HG03159 (cell line): ENCODE data around the gene CFAP54.
"Not testable (repeated sequence)": the region's sequence is repeated elsewhere in the genome, so short reads cannot be mapped to it uniquely, and the experiment has no call there.

Experiments
- ATAC-seq: cut with Tn5 transposase; IDR thresholded peaks from one replicate; pipeline ENCODE4 v1.9.1; 2021; ENCODE audit warnings: mild to moderate bottlenecking, moderate library complexity; ENCODE audit not compliant: unreplicated experiment

CFAP54 gene

GRCh38 chr12:96605684-96606083 lies 116.3 kb downstream of the CFAP54 start:
- ATAC-seq: no peak

- no peak for ATAC-seq
These were observed 116.8 kb downstream of the CFAP54 start for GRCh38 chr12:96606134-96606533.

- ATAC-seq: no peak
These were observed 117.3 kb downstream of the CFAP54 start for GRCh38 chr12:96606644-96607043.

DNA sequence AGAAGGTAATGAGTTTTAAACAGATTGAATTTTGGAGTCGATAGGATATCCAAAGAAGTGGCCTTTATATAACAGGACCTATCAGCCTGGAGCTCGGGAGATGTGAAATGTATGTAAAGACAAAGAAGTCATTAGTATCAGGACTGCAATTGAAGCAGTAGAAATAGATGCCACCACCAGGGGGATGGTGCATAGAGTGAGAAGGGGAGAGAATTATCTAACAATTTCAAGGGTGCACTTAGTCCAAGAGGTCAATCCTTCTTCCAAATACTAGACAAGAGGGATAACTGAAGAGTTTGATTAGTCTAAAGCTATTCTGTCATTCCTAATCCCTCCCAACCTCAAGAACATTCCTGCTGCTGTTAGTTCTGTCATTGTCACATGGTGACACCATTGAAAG lies 127.8 kb downstream of the CFAP54 start:
- ATAC-seq: no peak

GRCh38 chr12:96623155-96623554 lies 133.8 kb downstream of the CFAP54 start:
- no peak for ATAC-seq

GRCh38 chr12:96623656-96624217 lies 134.4 kb downstream of the CFAP54 start:
- no peak for ATAC-seq

- ATAC-seq: no peak
These were observed 146.5 kb downstream of the CFAP54 start for GRCh38 chr12:96635844-96636243.

- no peak for ATAC-seq
These were observed 147.5 kb downstream of the CFAP54 start for GRCh38 chr12:96636895-96637294.

DNA sequence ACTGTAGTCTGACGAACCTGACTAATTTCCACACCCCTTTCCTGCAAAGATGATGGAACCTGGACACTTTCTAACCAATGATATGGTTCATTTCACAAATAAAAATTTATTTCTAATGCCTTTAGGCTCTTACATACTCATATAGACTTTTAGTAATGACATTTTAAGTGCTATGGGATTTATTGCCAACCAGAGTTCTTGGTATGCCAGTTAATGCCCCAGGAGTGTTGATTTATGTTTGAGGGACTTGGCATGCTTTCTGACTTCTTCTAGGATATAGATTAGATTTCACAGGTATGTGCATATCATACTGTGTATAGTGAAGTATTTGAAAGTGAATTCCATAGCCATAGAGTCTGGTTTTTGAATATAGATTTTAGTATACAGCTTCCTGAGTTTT lies 159.5 kb downstream of the CFAP54 start:
- ATAC-seq: no peak

- no peak for ATAC-seq
These were observed 163.5 kb downstream of the CFAP54 start for GRCh38 chr12:96652870-96653269.

DNA sequence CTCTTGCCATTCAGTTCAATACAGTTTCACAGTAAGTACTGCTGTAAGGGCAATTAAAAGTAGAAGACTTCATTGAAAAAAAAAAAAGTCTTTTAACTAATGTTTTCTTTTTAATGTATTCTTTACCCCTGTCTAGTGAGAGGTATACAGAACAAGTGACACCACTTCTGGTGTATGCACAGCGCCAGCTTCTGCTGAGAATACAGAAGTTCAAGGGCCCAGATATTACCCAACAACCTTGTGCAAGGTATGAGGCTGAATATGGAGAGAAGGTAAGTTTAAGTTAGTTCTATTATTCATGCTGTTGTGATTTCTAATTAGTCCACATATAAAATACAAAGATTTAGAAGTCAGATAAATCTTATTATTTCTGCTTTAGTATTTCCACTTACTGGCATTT lies 168.7 kb downstream of the CFAP54 start:
- ATAC-seq: no peak

DNA sequence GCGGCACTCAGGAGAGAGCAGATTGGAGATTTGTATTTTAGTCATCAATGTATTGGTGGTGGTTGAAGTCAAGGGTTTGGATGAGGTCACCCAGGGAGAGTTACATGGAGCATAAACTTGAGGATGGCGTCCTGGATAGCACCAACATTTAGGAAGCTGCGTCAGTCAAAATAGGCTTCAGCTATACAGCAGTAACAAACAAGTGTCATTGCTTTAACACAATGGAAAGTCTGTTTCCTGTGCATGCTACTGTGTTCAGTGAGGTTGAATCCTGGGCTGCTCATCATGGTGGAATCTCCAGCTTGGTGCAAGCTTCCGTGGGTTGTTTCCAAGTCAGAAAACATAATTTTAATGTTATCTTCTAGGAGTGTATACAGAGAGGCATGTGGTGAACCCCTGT lies 180.4 kb downstream of the CFAP54 start:
- ATAC-seq: no peak

- no peak for ATAC-seq
These were observed 181.0 kb downstream of the CFAP54 start for GRCh38 chr12:96670334-96670899.

DNA sequence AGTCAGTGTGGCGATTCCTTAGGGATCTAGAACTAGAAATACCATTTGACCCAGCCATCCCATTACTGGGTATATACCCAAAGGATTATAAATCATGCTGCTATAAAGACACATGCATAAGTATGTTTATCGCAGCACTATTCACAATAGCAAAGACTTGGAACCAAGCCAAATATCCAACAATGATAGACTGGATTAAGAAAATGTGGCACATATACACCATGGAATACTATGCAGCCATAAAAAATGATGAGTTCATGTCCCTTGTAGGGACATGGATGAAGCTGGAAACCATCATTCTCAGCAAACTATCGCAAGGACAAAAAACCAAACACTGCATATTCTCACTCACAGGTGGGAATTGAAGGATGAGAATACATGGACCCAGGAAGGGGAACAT lies 186.1 kb downstream of the CFAP54 start:
- ATAC-seq: not testable (repeated sequence)

- no peak for ATAC-seq
These were observed 188.0 kb downstream of the CFAP54 start for GRCh38 chr12:96677363-96677762.

- no peak for ATAC-seq
These were observed 198.3 kb downstream of the CFAP54 start for GRCh38 chr12:96687719-96688118.

DNA sequence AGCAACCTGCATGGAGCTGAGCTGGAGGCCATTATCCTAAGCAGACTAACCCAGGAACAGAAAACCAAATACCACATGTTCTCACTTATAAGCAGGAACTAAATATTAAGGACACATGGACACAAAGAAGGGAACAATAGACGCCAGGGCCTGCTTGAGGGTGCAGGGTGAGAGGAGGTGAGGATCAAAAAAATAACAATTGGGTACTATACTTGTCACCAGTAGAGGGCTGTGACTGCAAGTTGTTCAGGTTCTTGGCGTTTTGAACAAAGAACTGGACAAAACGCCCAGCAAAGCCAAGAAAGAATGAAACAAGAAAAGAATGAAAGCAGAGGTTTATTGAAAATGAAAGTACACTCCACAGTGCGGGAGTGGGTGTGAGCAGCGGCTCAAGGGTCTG lies 209.1 kb downstream of the CFAP54 start:
- no peak for ATAC-seq

DNA sequence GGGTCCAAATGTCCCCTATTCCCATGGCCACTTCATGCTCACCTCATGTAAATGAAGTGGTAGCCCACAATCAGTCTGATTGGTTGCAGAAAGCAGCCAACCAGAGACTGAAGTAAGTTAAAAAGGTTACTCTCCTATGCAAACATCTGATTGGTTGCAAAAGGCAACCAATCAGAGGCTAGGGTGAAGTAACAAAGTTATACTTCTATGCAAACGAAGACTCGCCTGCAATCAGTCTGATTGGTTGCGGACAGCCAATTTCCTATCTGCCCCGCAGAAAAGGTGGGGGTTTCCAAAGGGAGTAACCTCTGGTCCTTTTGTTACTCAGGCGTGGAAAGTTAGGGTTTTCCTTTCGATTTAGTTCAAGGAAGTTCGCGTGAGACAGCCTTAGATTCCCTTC lies 209.6 kb downstream of the CFAP54 start:
- ATAC-seq: no peak

- ATAC-seq: no peak
These were observed 212.5 kb downstream of the CFAP54 start for GRCh38 chr12:96701856-96702255.

GRCh38 chr12:96710127-96710745 lies 220.9 kb downstream of the CFAP54 start:
- no peak for ATAC-seq

GRCh38 chr12:96711364-96711763 lies 222.0 kb downstream of the CFAP54 start:
- no peak for ATAC-seq

DNA sequence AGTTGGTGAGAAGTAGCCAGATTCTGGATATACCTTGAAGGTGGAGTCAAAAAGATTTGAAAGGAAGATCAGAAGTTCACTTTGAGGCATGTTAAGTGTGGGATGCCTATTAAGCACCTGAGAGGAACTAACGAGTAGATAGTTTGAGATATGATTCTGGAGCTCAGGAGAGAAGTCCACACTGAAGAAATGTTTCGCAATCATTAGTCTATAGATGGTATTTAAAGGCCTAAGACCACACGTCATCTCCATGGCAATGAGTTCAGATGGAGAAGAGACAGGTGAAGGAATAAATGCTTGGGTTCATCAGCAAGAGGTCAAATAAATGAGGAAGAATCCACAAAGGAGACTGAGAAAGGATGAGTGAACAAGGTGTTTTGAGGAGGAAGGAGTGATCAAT lies 224.8 kb downstream of the CFAP54 start:
- ATAC-seq: no peak
